Left ventricle myocardium inferior (tissue), 1 donor: ENCODE measurements around the gene RASA4B. TPM values are rescaled to one million over a fixed set of nuclear protein-coding genes. Genes with fewer than 3 reads are reported as not detected.
A peak's percentile ranks its signal among the peaks of the same experiment; 100 is the strongest.
"Not testable (repeated sequence)": the region's sequence is repeated elsewhere in the genome, so short reads cannot be mapped to it uniquely, and the experiment has no call there.

ENCODE experiments used
- DNase-seq: peaks from one replicate; pipeline ENCODE4 v3.0.0-alpha.2; 2020
- H3K27ac ChIP-seq: fragments of 200-600 bp; replicated peaks from 2 replicates; pipeline ENCODE4 v1.8.0; 2021
- H3K27me3 ChIP-seq: fragments of 200-600 bp; 2 replicates; pipeline ENCODE4 v1.8.0; 2021; ENCODE audit warnings: low read depth
- H3K36me3 ChIP-seq: fragments of 200-600 bp; 2 replicates; pipeline ENCODE4 v1.8.0; 2021
- H3K4me1 ChIP-seq: fragments of 200-600 bp; 2 replicates; pipeline ENCODE4 v1.8.0; 2021
- H3K4me3 ChIP-seq: fragments of 200-600 bp; 2 replicates; pipeline ENCODE4 v1.8.0; 2021; ENCODE audit warnings: mild to moderate bottlenecking, moderate library complexity
- H3K9me3 ChIP-seq: fragments of 200-600 bp; replicated peaks from 2 replicates; pipeline ENCODE4 v1.8.0; 2021
- intact Hi-C: fragments of 100-400 bp; cut with micrococcal nuclease; formaldehyde crosslinking; loops from one replicate; pipeline ENCODE4 v1.11.0; 2022
- total RNA-seq: library from RNA; stranded (reverse); fragmentation: NEBNext Ultra II Directional; extraction: Animal tissue kit (Norgen Biotek cat#: 25700); gene quantifications from one replicate; pipeline ENCODE4 v1.2.1, GENCODE V29; 2021
- TF ChIP-seq, protein P1 (sequence below): fragments of 200-600 bp; IDR thresholded peaks from 2 replicates; pipeline ENCODE4 v1.8.0; 2021; ENCODE audit warnings: antibody characterized with exemption, mild to moderate bottlenecking, borderline replicate concordance
- donor health status: DM: no; HTN: yes; CAD: no; lungs with severe emphysema.

RASA4B gene
- total RNA-seq, 1 donor from 2014 or later, result 5.7 TPM

DNA sequence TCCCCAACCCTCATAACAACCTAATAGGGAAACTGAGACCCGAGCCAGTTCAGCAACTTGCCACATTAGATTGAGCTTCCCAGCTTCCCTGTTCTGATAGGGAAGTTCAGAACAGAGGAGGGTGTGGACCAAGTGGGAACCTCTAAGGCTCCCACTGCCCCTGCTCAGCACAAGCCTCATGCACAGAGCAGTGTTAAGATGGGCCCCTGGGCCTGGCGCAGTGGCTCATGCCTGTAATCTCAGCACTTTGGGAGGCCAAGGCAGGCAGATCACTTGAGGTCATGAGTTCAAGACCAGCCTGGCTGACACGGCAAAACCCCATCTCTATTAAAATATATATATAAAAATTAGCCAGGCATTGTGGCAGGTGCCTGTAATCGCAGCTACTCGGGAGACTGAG is 20.3 kb downstream of the RASA4B start:
- H3K27me3 ChIP-seq, DNase-seq, H3K4me3 ChIP-seq, H3K9me3 ChIP-seq, H3K4me1 ChIP-seq, intact Hi-C loops, H3K36me3 ChIP-seq, H3K27ac ChIP-seq: not testable (repeated sequence)

DNA sequence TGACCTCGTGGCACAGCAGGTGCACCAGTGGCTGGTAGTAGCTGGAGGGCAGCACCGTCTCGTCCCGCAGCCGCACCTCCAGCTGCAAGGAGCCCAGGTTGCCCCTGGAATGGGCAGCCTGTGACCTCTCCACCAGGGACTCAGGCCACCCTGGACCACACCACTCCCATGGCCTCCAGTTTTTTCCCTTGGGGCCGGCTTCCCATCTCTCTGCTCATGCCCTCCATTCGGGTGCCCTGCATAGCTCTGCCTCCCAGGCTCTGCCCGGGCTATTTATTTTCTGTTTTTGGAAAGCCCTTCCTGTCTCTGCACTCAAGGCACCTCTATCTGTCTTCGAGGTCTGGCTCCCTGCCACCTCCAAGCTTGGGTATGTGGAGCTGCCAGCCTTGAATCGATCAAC is 20.7 kb downstream of the RASA4B start:
- DNase-seq, H3K36me3 ChIP-seq, H3K27me3 ChIP-seq, H3K4me1 ChIP-seq, H3K4me3 ChIP-seq, intact Hi-C loops, H3K27ac ChIP-seq, H3K9me3 ChIP-seq: not testable (repeated sequence)

DNA sequence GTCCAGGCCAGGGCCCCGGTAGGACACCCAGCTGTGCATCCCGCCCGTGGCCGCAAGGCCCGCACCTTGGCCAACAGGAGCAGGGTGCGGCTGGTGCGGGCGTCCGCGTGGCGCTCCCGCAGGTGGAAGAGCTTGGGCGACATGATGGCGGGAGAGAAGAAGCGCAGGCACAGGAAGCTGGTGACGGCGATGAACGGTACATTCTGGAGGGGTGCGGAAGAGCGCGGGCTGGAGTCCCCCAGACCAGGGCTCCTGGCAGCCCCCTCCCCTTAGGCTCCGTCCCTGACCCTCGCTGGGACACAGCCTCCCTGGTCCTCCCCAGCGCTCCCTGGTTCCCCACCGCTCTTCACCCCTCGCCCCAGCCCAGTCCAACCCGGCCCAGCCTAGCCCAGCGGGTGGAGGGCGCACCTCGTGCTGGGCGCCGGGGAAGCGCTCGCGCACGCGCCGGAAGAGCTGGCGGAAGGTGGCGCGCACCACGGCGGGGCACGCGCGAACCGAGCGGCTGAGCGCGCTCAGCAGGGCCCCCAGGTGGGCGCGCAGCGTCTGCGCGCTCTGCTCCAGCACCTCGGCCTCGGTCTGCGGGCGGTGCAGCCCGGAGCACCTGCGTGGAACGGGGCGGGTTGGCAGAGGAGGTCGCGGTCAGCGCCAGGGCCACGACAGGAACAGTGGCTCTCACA is 23.0 kb downstream of the RASA4B start:
- not testable (repeated sequence) for DNase-seq

DNA sequence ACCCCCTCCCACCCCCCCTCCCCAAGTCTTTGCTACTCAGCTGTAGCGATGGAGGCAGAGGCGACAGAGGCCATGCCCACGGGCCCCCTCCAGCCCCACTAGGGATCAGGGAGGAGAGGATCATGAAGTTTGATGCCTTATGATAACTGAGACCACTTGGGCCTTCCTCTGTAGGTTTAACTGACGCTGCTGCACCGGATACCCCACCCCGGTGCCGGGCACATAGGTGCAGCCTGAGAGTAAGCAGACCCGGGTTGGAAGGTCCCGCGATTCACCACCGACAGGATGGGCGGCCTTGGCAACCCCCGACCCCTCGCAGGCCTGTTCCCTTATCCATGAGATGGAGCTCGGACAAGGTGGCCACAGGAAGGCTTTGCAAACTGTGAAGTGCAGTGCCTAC is 23.6 kb downstream of the RASA4B start:
- H3K27me3 ChIP-seq, DNase-seq, H3K36me3 ChIP-seq, intact Hi-C loops, H3K4me1 ChIP-seq, H3K27ac ChIP-seq, H3K9me3 ChIP-seq: not testable (repeated sequence)
- H3K4me3 ChIP-seq, result peak overlapping the region; percentile 50

More for the DNA sequence above, 23.0 kb downstream of the RASA4B start:
- H3K36me3 ChIP-seq, H3K9me3 ChIP-seq, H3K27ac ChIP-seq, intact Hi-C loops, H3K4me1 ChIP-seq, H3K27me3 ChIP-seq, H3K4me3 ChIP-seq: not testable (repeated sequence)

DNA sequence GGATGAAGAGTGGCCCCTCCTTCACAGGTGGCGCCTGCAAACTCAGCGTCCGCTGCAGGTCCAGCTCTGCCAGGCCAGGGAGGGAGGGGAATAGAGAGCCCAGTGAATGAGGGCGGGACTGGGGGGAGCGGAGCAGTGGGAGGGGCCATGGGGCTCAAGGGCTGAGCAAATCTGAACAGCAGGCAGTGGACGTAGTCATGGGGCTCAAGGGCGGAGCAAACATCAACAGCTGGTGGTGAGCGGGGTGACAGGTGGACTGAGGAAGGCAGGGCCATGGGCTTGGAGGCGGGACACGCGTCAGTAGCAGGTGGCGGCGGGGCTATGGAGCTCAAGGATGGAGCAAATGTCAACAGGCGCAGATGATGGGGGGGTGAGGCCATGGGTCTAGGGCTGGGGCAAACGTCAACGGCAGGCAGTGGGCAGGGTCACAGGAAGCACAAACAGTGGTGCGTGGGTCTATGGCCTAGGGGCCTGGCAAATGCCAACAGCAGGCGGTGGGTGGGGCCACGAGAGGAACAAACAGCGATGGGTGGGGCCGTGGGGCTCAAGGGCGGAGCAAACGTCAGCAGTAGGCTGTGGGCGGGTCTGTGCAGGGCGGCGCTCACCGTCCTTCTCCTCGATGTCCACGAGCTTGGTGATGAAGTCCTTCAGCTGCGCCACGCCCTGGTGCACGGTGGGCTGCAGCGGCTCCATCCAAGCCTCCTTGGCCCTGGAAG is 24.2 kb downstream of the RASA4B start:
- H3K4me1 ChIP-seq, H3K36me3 ChIP-seq, H3K9me3 ChIP-seq, H3K4me3 ChIP-seq, intact Hi-C loops, H3K27ac ChIP-seq, DNase-seq, H3K27me3 ChIP-seq: not testable (repeated sequence)

DNA sequence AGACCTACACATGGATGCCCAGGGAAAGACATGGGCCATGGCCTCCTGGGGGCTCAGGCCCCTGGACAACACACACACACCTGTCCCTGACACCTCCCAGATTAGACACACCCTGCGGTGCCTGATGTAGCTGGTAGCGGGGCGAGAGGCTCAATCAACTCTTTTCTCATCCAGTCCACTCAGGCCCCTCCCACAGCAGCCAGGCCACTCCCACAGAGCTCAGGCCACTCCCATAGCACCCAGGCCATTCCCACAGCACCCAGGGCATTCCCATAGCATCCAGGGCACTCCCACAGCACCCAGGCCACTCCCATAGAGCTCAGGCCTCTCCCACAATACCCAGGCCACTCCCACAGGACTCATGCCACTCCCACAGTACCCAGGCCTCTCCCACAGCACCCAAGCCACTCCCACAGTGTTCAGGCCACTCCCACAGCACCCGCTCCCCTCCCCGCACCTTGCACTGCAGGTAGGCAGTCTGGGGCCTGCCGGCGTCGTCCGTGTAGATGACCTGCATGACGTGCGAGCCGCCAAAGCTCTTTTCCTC is 27.0 kb downstream of the RASA4B start:
- H3K27me3 ChIP-seq, H3K4me3 ChIP-seq, H3K27ac ChIP-seq, H3K9me3 ChIP-seq, intact Hi-C loops, H3K4me1 ChIP-seq, H3K36me3 ChIP-seq: not testable (repeated sequence)
- DNase-seq, result peak; percentile 25

DNA sequence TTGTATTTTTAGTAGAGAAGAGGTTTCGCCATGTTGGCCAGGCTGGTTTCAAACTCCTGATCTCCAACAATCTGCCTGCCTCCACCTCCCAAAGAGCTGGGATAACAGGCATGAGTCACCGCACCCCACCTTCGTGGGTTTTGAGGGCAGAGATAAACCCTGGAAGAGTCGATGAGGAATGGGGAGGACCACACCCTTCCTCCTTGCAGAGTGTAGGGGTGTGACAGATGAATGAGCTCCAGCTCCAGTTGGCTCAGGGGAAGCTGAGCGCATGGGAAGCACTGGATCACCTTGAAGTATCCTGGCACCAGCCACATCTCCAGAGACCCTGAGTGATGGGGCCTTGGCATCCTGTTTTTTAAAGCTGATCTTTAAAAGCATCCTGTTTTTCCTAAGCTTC is 33.3 kb downstream of the RASA4B start:
- intact Hi-C loops, DNase-seq, H3K27ac ChIP-seq: not testable (repeated sequence)

DNA sequence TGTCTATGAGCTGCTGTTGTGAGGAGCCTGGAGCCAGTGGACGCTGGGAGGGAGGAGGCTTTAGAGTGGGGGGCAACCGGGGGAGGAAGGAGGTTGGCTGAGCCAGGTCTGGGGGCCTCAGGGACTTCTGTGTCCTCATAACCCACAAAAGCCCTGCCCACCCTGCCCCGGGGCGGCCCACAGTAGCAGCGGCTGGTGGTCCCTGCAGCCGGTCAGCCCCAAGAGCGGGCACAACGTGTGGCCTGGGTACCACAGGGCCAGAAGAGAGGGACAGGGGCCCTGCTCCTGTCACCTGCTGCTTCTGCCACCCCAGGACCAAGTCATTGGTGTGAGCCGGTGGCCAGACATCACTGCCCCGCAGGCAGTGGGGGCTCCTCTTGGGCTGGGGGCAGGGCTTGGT is 35.6 kb downstream of the RASA4B start:
- H3K27ac ChIP-seq, H3K9me3 ChIP-seq, H3K27me3 ChIP-seq, H3K4me1 ChIP-seq, intact Hi-C loops, H3K36me3 ChIP-seq, H3K4me3 ChIP-seq: not testable (repeated sequence)
- DNase-seq, result peak; percentile 7

More for the DNA sequence above, 33.3 kb downstream of the RASA4B start:
- H3K4me1 ChIP-seq, H3K9me3 ChIP-seq, H3K27me3 ChIP-seq, H3K4me3 ChIP-seq, H3K36me3 ChIP-seq: not testable (repeated sequence)

DNA sequence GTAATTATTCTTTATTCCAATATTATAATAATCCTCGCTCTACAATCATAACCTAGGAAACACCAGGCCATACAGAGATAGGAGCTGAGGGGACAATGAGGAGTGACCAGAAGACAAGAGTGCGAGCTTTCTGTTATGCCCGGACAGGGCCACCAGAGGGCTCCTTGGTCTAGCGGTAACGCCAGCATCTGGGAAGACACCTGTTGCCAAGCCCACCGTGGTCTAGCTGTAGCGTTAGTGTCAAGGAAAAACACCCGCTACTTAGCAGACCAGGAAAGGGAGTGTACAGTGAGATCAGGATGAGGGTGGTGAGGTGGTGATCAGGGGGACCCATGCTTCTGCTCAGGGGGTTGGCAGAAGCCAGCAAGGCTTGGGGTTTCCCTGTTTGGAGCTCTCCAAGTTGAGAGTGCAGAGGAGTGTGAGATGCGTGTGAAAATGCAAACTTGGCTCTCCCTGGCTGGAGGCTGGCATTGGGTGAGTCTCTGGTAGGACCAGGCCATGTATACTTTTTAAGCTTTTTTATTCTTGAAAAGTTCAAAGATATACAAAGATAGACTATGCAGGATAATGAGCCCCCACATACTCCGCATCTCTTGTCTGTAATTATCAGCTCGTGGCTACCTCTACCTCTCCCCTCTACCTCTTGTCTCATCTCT is 37.5 kb downstream of the RASA4B start:
- H3K27me3 ChIP-seq, H3K36me3 ChIP-seq, H3K9me3 ChIP-seq, H3K27ac ChIP-seq, intact Hi-C loops, H3K4me1 ChIP-seq, H3K4me3 ChIP-seq: not testable (repeated sequence)
- TF ChIP-seq, protein P1, sequence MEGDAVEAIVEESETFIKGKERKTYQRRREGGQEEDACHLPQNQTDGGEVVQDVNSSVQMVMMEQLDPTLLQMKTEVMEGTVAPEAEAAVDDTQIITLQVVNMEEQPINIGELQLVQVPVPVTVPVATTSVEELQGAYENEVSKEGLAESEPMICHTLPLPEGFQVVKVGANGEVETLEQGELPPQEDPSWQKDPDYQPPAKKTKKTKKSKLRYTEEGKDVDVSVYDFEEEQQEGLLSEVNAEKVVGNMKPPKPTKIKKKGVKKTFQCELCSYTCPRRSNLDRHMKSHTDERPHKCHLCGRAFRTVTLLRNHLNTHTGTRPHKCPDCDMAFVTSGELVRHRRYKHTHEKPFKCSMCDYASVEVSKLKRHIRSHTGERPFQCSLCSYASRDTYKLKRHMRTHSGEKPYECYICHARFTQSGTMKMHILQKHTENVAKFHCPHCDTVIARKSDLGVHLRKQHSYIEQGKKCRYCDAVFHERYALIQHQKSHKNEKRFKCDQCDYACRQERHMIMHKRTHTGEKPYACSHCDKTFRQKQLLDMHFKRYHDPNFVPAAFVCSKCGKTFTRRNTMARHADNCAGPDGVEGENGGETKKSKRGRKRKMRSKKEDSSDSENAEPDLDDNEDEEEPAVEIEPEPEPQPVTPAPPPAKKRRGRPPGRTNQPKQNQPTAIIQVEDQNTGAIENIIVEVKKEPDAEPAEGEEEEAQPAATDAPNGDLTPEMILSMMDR, result peak; percentile 59
- DNase-seq, result peak; percentile 57

DNA sequence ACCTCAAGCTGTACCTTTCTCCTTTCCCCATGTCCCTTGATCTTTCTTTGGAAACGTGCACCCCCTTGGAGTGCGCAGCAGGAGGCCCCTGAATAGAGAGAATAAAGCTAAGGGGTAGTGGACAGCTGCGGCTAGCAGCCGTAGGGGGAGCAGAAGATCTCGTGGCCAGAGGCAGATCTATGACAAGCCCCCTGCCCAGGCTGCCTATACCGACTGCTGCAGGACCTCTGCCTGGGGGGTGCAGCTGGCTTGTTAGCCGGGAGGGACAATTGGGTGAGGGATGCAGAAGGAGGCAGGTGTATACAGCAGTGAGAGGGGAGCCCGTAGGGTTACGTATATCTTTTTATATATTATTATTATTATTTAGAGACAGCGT is 38.4 kb downstream of the RASA4B start:
- H3K27me3 ChIP-seq, H3K36me3 ChIP-seq, intact Hi-C loops, DNase-seq, H3K4me1 ChIP-seq, H3K9me3 ChIP-seq: not testable (repeated sequence)
- Histone ChIP-seq H3K4me3 (peak overlapping the region; percentile 72), H3K27ac (peak overlapping the region; percentile 50)
